GM21447 (cell line): ENCODE data around the gene ACAN.

Experiments
- ATAC-seq: cut with Tn5 transposase; IDR thresholded peaks from one replicate; pipeline ENCODE4 v1.9.1; 2021; ENCODE audit not compliant: unreplicated experiment

ACAN gene

GRCh38 chr15:88920186-88920891 lies 117.1 kb downstream of the ACAN start:
- ATAC-seq: no peak

- ATAC-seq: peak; percentile 65
Measured at GRCh38 chr15:88920892-88921435, 117.7 kb downstream of the ACAN start.
